Endothelial cell (in vitro differentiated cells): ENCODE data around the gene HIRIP3. TPM values are rescaled to one million over a fixed set of nuclear protein-coding genes. Genes with fewer than 3 reads are reported as not detected.

Experiments used
- DNase-seq: peaks from one replicate; pipeline ENCODE4 v3.0.0; 2021; ENCODE audit warnings: low spot score
- H3K27ac Mint-ChIP-seq: one replicate; pipeline ENCODE4 v1.8.0; 2021; ENCODE audit warnings: mixed read lengths, inconsistent platforms; ENCODE audit not compliant: unreplicated experiment
- H3K27me3 Mint-ChIP-seq: one replicate; pipeline ENCODE4 v1.8.0; 2021; ENCODE audit warnings: mild to moderate bottlenecking, moderate library complexity, mixed read lengths, inconsistent platforms; ENCODE audit not compliant: unreplicated experiment
- H3K36me3 Mint-ChIP-seq: one replicate; pipeline ENCODE4 v1.8.0; 2021; ENCODE audit warnings: mild to moderate bottlenecking, low read depth, mixed read lengths, inconsistent platforms; ENCODE audit not compliant: unreplicated experiment
- H3K4me1 Mint-ChIP-seq: one replicate; pipeline ENCODE4 v1.8.0; 2021; ENCODE audit warnings: mild to moderate bottlenecking, mixed read lengths, inconsistent platforms; ENCODE audit not compliant: unreplicated experiment
- H3K4me3 Mint-ChIP-seq: one replicate; pipeline ENCODE4 v1.8.0; 2021; ENCODE audit warnings: mild to moderate bottlenecking, mixed read lengths, inconsistent platforms; ENCODE audit not compliant: unreplicated experiment
- H3K9me3 Mint-ChIP-seq: one replicate; pipeline ENCODE4 v1.8.0; 2021; ENCODE audit warnings: mixed read lengths, inconsistent platforms; ENCODE audit not compliant: unreplicated experiment
- total RNA-seq: library from RNA; stranded (reverse); fragmentation: NEBNext Ultra II Directional; extraction: Animal tissue kit (Norgen Biotek cat#: 25700); gene quantifications from one replicate; pipeline ENCODE4 v1.2.1, GENCODE V29; 2021; ENCODE audit not compliant: unreplicated experiment
- TF ChIP-seq, protein P1 (sequence below): fragments of 200-600 bp; sonication (generic); IDR thresholded peaks from one replicate; pipeline ENCODE4 v1.5.0; 2021; ENCODE audit warnings: antibody characterized with exemption; ENCODE audit not compliant: unreplicated experiment

The HIRIP3 gene
- total RNA-seq, 1 donor from 2014 or later: 5.2 TPM

DNA sequence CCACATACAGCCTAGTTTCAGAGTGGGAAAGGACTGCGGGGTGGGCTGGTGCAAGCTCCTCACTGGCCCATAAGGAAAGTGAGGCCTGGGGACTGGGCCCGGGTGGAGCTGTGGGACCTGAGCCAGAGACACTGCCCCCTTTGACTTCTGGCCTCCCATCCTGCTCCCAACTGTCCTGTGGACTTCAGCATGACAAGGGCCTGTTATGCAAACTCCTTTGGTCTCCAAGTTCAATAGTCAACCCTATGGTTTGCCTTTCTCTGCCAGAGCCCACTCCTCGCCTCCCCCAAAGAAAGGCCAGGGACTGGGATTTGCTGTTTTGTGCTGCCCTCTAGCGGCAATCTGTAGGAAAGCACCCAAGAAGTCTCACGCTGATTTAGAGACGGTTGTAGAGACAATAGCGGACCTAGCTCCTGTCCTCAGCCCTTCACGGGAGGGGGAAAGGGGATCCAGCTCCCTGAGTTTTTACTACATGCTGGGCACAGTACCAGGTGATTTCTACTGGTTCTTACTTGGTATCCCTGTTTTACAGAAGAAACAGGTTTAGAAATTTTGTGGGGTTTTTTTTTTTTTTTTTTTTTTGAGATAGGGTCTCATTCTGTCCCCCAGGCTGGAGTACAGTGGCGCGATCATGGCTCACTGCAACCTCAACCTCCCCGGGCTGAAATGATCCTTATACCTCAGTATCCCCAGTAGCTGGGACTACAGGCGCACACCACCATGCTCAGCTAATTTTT, 36.8 kb upstream of the HIRIP3 start:
- TF ChIP-seq, protein P1, sequence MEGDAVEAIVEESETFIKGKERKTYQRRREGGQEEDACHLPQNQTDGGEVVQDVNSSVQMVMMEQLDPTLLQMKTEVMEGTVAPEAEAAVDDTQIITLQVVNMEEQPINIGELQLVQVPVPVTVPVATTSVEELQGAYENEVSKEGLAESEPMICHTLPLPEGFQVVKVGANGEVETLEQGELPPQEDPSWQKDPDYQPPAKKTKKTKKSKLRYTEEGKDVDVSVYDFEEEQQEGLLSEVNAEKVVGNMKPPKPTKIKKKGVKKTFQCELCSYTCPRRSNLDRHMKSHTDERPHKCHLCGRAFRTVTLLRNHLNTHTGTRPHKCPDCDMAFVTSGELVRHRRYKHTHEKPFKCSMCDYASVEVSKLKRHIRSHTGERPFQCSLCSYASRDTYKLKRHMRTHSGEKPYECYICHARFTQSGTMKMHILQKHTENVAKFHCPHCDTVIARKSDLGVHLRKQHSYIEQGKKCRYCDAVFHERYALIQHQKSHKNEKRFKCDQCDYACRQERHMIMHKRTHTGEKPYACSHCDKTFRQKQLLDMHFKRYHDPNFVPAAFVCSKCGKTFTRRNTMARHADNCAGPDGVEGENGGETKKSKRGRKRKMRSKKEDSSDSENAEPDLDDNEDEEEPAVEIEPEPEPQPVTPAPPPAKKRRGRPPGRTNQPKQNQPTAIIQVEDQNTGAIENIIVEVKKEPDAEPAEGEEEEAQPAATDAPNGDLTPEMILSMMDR: peak; percentile 90
- no peaks in the 10 kb centered on the region for H3K9me3 Mint-ChIP-seq
- peaks cover 3% of the 10 kb centered on the region for H3K36me3 Mint-ChIP-seq
- H3K4me1 Mint-ChIP-seq: peaks cover 11% of the 10 kb centered on the region
- no peak overlapping the region for H3K27ac Mint-ChIP-seq
- peak; percentile 75 for DNase-seq
- peak overlapping the region; percentile 18 for H3K4me3 Mint-ChIP-seq
- peaks cover 16% of the 10 kb centered on the region for H3K27me3 Mint-ChIP-seq

- TF ChIP-seq, protein P1: no peak
- DNase-seq: no peak
- Mint-ChIP-seq H3K9me3 (no peaks in the 10 kb centered on the region), H3K4me1 (peaks cover 11% of the 10 kb centered on the region), H3K36me3 (peaks cover 3% of the 10 kb centered on the region), H3K4me3 (no peak overlapping the region), H3K27me3 (peaks cover 16% of the 10 kb centered on the region), H3K27ac (no peak overlapping the region)
These were observed 36.1 kb upstream of the HIRIP3 start for GRCh38 chr16:30031477-30031918.

- H3K9me3 Mint-ChIP-seq: no peaks in the 10 kb centered on the region
- H3K27me3 Mint-ChIP-seq: peaks cover 16% of the 10 kb centered on the region
- peaks cover 11% of the 10 kb centered on the region for H3K4me1 Mint-ChIP-seq
- peaks cover 3% of the 10 kb centered on the region for H3K36me3 Mint-ChIP-seq
- TF ChIP-seq, protein P1: no peak
- H3K27ac Mint-ChIP-seq: no peak within 1 kb of the TSS
- no peak for DNase-seq
- H3K4me3 Mint-ChIP-seq: peak within 1 kb of the TSS; percentile 18
These were observed 35.5 kb upstream of the HIRIP3 start, which contains the start of gene TLCD3B for GRCh38 chr16:30030841-30031413. TLCD3B (minus strand) TSS chr16:30031271; CDS start chr16:30030527, 744 bp downstream.

- Mint-ChIP-seq H3K27ac (no peak overlapping the region), H3K4me1 (peaks cover 11% of the 10 kb centered on the region), H3K4me3 (no peak overlapping the region), H3K27me3 (peaks cover 16% of the 10 kb centered on the region), H3K9me3 (no peaks in the 10 kb centered on the region), H3K36me3 (peaks cover 3% of the 10 kb centered on the region)
- TF ChIP-seq, protein P1: no peak
- DNase-seq: no peak
These were observed 34.7 kb upstream of the HIRIP3 start for GRCh38 chr16:30030011-30030685.
